ENCODE data around the gene FAM184B. TPM values are rescaled to one million over a fixed set of nuclear protein-coding genes. Genes with fewer than 3 reads are reported as not detected.

The FAM184B gene
- total RNA-seq, 2 experiments from 2014 or later, result not detected

DNA sequence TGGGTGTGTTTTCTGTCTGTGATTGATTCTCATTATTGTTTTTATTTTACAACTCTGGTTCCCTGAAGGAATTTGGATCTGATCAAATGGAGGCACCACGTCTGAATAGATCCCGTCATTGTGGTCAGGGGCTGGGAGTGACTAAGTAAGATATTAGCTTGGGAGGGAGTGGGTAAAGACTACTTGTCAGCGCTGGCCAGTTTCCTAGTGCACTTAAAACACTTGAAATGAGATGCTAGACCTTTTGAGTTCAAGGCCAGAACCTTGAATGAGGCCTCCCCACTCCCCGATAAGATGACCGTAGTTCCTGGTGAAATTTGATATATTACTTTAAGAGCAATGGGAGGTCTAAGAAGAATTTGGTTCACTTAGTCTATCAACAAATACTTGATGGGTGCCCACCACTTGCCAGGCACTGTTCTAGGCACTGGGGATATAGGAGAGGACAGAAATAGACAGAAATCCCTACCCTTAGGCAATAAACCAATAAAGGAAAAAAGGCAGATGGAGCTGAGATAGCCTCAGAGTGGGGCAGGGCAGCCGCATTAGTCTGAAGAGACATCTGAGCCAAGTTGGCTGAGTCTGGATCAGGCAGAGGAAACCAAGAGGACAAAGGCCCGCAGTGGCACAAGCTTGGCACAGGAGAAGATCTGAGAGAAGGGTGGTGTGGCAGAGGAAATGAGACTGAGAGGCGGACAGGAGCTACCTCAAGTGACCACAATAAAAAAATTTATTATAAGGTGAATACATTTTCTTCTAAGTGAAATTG is 11.8 kb downstream of the FAM184B start:
- no peak for DNase-seq
- peaks cover 8% of the 10 kb centered on the region for H3K4me1 Mint-ChIP-seq
- H3K4me3 Mint-ChIP-seq, result no peak overlapping the region
- no peak overlapping the region for H3K27ac Mint-ChIP-seq
- ChIA-PET POLR2A (no interaction called here), CTCF (no interaction called here)
- peaks cover 1% of the 10 kb centered on the region for H3K36me3 Mint-ChIP-seq (ENCODE audit: low read depth)
- H3K9me3 Mint-ChIP-seq, result peaks cover 4% of the 10 kb centered on the region
- H3K27me3 Mint-ChIP-seq, result no peaks in the 10 kb centered on the region

DNA sequence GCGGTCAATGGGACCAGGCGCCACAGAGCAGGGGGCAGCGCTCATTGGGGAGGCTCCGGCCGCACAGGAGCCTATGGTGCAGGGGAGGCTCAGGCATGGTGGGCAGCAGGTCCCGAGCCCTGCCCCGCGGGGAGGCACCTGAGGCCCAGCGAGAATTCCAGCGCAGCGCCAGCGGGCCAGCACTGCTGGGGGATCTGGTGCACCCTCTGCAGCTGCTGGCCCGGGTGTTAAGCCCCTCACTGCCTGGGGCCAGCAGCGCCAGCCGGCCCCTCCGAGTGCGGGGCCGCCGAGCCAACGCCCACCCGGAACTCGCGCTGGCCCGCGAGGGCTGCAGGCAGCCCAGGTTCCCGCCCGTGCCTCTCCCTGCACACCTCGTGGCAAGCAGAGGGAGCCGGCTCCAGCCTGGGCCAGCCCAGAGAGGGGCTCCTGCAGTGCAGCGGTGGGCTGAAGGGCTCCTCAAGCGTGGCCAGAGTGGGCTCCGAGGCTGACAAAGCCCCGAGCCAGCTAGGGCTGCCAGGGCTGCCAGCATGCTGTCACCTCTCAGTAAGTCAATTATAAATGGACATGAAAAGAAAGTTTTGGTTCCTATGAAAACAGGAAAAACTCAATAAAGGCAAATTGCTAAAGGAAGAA is 14.5 kb downstream of the FAM184B start:
- no peaks in the 10 kb centered on the region for H3K27me3 Mint-ChIP-seq
- H3K36me3 Mint-ChIP-seq (ENCODE audit: low read depth), result peaks cover 1% of the 10 kb centered on the region
- peaks cover 8% of the 10 kb centered on the region for H3K4me1 Mint-ChIP-seq
- H3K27ac Mint-ChIP-seq, result no peak overlapping the region
- H3K4me3 Mint-ChIP-seq, result no peak overlapping the region
- POLR2A ChIA-PET, result no interaction called here
- peaks cover 4% of the 10 kb centered on the region for H3K9me3 Mint-ChIP-seq
- no peak for DNase-seq
- CTCF ChIA-PET, result no interaction called here

DNA sequence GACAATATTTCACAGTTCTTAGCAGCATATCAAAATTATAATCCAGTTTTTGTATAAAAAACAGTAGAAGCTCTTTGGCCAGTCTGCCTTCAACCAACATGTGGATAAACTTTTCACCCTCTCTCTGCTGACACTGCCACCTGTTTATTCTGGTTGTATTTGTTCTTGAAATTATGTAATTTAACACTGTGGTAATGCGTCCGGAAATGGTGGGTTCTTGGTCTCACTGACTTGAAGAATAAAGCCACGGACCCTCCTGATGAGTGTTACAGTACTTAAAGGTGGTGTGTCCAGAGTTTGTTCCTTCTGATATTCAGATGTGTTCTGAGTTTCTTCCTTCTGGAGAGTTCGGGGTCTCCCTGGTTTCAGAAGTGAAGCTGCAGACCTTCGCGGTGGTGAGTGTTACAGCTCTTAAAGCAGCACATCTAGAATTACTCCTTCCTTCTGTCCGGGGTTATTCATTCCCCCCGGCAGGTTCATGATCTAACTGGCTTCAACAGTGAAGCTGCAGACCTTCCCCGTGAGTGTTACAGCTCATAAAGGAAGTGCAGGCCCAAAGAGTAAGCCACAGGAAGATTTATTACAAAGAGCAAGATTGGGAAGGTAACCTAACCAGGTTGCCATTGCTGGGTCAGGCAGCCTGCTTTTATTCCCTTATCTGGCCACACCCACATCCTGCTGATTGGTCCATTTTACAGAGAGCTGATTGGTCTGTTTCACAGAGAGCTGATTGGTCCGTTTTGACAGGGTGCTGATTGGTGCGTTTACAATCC is 15.7 kb downstream of the FAM184B start:
- H3K36me3 Mint-ChIP-seq (ENCODE audit: low read depth), result peaks cover 1% of the 10 kb centered on the region
- peaks cover 8% of the 10 kb centered on the region for H3K4me1 Mint-ChIP-seq
- peaks cover 4% of the 10 kb centered on the region for H3K9me3 Mint-ChIP-seq
- CTCF ChIA-PET, result interaction anchor here (1.2 kb wide), 1 partner anchor 17 kb away, joined by 5 read pairs; no protein-coding TSS in a partner anchor
- H3K27ac Mint-ChIP-seq, result no peak overlapping the region
- no peak for DNase-seq
- POLR2A ChIA-PET, result no interaction called here
- H3K4me3 Mint-ChIP-seq, result no peak overlapping the region
- no peaks in the 10 kb centered on the region for H3K27me3 Mint-ChIP-seq

DNA sequence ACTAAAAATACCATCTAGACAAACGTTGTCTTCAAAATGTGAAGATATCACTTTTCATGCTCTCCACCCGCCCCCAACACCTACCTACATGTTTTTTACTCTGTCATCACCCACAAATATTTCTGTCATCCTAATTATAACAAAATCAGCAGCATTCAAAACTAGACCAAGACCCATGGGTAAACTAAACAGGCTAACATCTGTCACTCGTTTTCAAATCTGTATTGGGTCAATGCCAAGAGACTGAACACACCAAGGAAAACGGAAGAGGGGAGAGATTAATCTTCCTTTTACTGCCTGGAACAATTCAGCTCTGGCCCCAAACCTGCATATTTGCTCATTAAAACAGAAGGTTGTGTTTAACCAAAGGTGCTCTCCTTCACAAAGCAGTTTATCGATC is 17.5 kb downstream of the FAM184B start:
- ChIA-PET POLR2A (no interaction called here), CTCF (no interaction called here)
- peaks cover 8% of the 10 kb centered on the region for H3K4me1 Mint-ChIP-seq
- H3K4me3 Mint-ChIP-seq, result no peak overlapping the region
- H3K9me3 Mint-ChIP-seq, result peaks cover 4% of the 10 kb centered on the region
- no peak overlapping the region for H3K27ac Mint-ChIP-seq
- no peaks in the 10 kb centered on the region for H3K27me3 Mint-ChIP-seq
- DNase-seq, result no peak
- peaks cover 1% of the 10 kb centered on the region for H3K36me3 Mint-ChIP-seq (ENCODE audit: low read depth)

DNA sequence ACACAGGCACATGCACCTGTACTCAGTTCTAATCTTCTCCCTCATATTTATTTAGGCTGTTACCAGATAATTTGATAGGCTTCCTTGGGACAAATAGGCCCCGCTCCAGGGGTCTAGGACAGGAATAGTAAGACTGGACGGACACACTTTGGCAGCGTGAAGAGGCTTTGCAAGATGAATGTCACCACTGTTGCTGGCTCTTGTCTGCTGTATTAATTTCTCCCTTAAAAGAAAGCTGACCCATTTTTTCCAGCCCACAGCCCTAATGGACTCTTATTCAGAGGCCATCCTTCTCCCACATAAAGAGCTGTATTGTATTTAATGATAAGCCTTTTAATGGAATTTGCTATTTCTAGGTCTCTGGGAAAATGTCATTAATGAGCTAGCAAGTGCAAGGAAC is 18.0 kb downstream of the FAM184B start:
- ChIA-PET POLR2A (no interaction called here), CTCF (no interaction called here)
- Mint-ChIP-seq H3K9me3 (peaks cover 4% of the 10 kb centered on the region), H3K4me3 (no peak overlapping the region), H3K27me3 (peaks cover 3% of the 10 kb centered on the region), H3K27ac (no peak overlapping the region), H3K36me3 (ENCODE audit: low read depth) (peaks cover 1% of the 10 kb centered on the region), H3K4me1 (peaks cover 8% of the 10 kb centered on the region)
- DNase-seq, result no peak

DNA sequence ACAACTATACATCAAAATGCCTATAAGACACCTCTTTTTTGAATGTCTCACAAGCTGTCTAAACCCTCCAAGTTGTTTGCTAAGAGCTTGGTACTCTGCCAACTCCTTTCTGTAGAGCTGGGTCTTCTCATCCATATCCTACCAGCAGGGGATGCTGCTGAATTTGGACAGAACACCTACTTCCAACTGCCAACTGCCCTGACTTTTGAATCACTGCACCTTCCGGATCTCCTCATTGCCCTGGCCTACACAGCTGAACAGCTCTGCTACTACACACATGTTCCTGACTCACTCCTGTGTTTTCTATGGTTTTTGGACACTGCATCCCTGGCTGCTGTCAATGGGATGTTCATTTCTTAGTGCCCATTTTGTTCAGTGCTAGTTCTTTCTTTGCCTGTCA is 18.7 kb downstream of the FAM184B start:
- DNase-seq, result no peak
- CTCF ChIA-PET, result interaction anchor here (0.5 kb wide), 1 partner anchor 40 kb away, joined by 3 read pairs; no protein-coding TSS in a partner anchor
- Mint-ChIP-seq H3K4me3 (no peak overlapping the region), H3K27me3 (peaks cover 9% of the 10 kb centered on the region), H3K27ac (no peak overlapping the region), H3K9me3 (peaks cover 4% of the 10 kb centered on the region), H3K36me3 (ENCODE audit: low read depth) (peaks cover 1% of the 10 kb centered on the region), H3K4me1 (peaks cover 8% of the 10 kb centered on the region)
- POLR2A ChIA-PET, result no interaction called here

DNA sequence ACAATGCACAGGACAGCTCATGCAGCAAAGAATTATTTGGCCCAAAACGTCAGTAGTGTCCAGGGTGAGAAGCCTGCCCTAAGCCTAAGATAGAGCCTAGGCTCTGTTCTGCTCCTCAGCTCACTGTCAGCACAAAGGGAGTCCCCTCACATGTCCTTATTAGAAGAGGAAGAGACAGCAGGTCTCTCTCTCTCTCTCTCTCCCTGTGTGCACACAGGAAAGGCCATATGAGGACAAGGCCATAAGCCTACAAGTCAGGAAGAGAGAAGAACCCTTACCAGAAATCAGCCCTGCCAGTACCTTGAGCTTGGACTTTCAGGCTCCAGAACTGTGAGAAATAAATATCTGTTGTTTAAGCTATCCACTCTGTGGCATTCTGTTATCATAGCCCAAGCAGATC is 20.4 kb downstream of the FAM184B start:
- Mint-ChIP-seq H3K36me3 (ENCODE audit: low read depth) (peaks cover 1% of the 10 kb centered on the region), H3K9me3 (peaks cover 3% of the 10 kb centered on the region), H3K4me1 (peaks cover 8% of the 10 kb centered on the region), H3K27ac (no peak overlapping the region), H3K4me3 (no peak overlapping the region), H3K27me3 (peaks cover 13% of the 10 kb centered on the region)
- ChIA-PET CTCF (no interaction called here), POLR2A (no interaction called here)
- DNase-seq, result no peak

DNA sequence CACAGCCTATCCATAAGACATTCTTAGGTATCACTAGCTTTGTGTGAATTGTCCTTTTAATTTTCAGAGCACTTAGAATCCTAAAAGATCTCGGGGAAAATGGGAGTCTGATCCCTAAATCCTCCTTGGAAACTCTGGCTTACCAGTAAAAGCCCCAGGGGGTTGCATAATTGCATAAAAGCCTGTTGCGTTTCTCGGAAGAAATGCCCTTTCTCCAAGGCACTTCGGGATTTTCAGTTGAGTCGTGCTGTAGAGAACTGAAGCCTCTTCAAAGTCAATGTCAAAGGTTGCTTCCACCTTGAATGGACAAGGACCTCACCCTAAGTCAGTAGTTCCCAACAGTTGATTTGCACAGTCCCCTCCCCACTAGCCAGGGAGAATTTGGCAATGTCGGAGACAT is 20.8 kb downstream of the FAM184B start:
- peaks cover 18% of the 10 kb centered on the region for H3K27me3 Mint-ChIP-seq
- no peak for DNase-seq
- POLR2A ChIA-PET, result no interaction called here
- no peaks in the 10 kb centered on the region for H3K9me3 Mint-ChIP-seq
- no peaks in the 10 kb centered on the region for H3K36me3 Mint-ChIP-seq (ENCODE audit: low read depth)
- CTCF ChIA-PET, result no interaction called here
- H3K4me1 Mint-ChIP-seq, result peaks cover 3% of the 10 kb centered on the region
- no peak overlapping the region for H3K4me3 Mint-ChIP-seq
- H3K27ac Mint-ChIP-seq, result no peak overlapping the region

DNA sequence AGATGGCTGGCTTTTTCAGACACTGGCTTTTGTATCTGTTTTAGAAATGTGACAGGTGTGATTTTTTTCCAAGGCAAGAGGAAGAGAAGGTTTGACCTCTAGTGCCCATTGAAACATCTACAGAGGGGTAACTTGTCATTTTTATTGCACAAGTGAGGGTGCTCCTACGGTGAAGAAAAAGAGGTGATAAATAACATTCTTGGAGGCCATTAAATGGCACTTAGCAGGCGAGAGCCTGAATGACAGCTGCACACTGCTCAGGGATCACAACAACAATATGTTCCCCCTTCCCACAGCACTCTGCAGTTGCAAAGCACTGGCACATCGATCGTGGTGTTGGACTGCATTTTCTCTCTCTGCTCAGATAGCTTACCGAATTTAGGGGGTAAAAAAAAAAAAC is 22.9 kb downstream of the FAM184B start:
- no peak for DNase-seq
- no peaks in the 10 kb centered on the region for H3K4me1 Mint-ChIP-seq
- no peaks in the 10 kb centered on the region for H3K36me3 Mint-ChIP-seq (ENCODE audit: low read depth)
- CTCF ChIA-PET, result no interaction called here
- H3K9me3 Mint-ChIP-seq, result no peaks in the 10 kb centered on the region
- H3K27ac Mint-ChIP-seq, result no peak overlapping the region
- POLR2A ChIA-PET, result no interaction called here
- peaks cover 22% of the 10 kb centered on the region for H3K27me3 Mint-ChIP-seq
- no peak overlapping the region for H3K4me3 Mint-ChIP-seq

DNA sequence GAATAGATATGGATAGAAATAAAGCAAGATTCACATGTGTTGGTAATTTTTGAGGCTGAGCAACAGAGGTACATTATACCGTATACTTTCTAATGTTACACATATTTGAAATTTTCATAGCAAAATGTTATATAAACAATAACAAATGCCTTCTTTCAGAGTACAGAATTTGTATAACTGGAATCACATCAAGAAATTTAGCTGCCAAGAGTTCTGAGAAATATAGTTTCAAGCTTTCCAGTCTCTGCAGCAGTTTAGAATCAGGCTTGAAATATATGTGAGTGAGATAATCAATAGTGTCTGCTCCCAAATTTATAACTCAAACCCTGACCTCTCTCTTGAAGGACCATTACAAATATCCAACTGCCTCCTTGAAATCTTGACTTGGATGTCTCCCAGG is 23.8 kb downstream of the FAM184B start:
- Mint-ChIP-seq H3K9me3 (no peaks in the 10 kb centered on the region), H3K27me3 (peaks cover 22% of the 10 kb centered on the region), H3K36me3 (ENCODE audit: low read depth) (no peaks in the 10 kb centered on the region), H3K4me3 (no peak overlapping the region), H3K4me1 (no peaks in the 10 kb centered on the region), H3K27ac (no peak overlapping the region)
- DNase-seq, result no peak
- CTCF ChIA-PET, result no interaction called here
- POLR2A ChIA-PET, result no interaction called here

DNA sequence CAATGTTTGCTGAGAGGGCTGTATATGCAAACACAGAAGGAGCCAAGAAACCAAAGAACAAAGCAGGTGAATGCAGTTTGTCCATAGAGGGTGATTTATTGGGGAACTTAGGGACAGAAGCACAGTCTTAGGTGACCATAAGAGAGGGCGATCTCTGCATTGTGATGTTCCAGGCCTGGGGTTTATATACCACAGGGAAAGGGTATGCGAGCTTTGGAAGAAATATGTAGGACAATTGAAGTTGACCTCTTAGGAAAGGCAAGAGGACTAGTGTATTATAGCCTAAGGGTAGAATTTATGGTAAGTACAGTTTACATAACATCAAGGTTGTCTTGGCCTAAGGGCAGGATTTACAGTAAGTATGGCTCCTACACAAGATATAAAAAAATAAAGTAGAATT is 27.8 kb downstream of the FAM184B start:
- Mint-ChIP-seq H3K36me3 (ENCODE audit: low read depth) (no peaks in the 10 kb centered on the region), H3K9me3 (no peaks in the 10 kb centered on the region), H3K27ac (no peak overlapping the region), H3K4me3 (no peak overlapping the region), H3K4me1 (no peaks in the 10 kb centered on the region), H3K27me3 (peaks cover 23% of the 10 kb centered on the region)
- ChIA-PET CTCF (no interaction called here), POLR2A (no interaction called here)
- DNase-seq, result no peak

DNA sequence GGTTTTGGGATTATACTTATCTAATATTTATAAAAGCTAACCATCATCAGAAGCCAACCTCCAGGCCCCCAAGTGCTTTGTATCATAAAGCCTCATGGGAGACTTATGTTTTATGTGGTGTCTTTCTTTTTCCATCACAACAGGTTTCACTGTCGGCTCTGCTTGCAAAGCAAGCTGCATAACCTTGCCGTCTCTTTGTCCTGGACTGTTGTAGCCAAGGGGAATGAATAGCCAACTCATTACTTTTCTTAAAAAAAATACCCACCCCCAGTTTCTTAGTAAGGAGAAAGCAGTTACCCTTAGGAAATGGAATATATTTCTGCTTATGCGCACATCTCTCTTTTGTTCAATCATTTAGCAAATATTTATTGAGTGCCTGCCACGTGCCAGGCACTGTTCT is 40.7 kb downstream of the FAM184B start:
- DNase-seq, result no peak
- Mint-ChIP-seq H3K4me3 (no peak overlapping the region), H3K36me3 (ENCODE audit: low read depth) (no peaks in the 10 kb centered on the region), H3K9me3 (no peaks in the 10 kb centered on the region), H3K27me3 (no peaks in the 10 kb centered on the region), H3K4me1 (no peaks in the 10 kb centered on the region), H3K27ac (no peak overlapping the region)
- POLR2A ChIA-PET, result interaction anchor here (0.6 kb wide), 1 partner anchor 23 kb away, joined by 5 read pairs; no protein-coding TSS in a partner anchor
- CTCF ChIA-PET, result interaction anchor here (0.6 kb wide), 1 partner anchor 83 kb away, joined by 3 read pairs; no protein-coding TSS in a partner anchor

DNA sequence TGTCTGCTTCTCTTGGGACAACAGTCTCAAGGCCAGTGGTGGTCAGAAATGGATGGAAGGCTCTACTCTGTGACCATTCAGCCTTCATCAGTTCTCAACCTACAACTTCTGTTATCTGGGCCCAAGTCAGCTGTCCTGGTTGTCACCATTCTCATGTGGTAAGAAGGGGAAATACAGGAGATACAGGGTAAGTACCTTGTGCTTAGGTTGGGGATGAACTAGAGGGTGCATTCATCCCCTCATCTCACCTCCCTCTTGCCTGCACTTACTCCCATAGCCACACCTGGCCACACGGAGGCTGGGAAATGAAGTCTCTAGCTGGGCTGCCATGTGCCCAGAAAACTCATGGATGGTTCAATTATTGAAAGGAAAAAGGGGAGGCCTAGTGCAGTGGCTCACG is 44.9 kb downstream of the FAM184B start:
- DNase-seq, result no peak
- Mint-ChIP-seq H3K27me3 (peaks cover 7% of the 10 kb centered on the region), H3K9me3 (peaks cover 3% of the 10 kb centered on the region), H3K36me3 (ENCODE audit: low read depth) (no peaks in the 10 kb centered on the region), H3K27ac (no peak overlapping the region), H3K4me1 (no peaks in the 10 kb centered on the region), H3K4me3 (no peak overlapping the region)
- CTCF ChIA-PET, result interaction anchor here (0.6 kb wide), 2 partner anchors 146 to 205 kb away, joined by 4 to 6 read pairs; no protein-coding TSS in a partner anchor
- POLR2A ChIA-PET, result no interaction called here
